Epithelial cell of esophagus (primary cell): ENCODE measurements around the gene TMED10.

Source experiments
- DNase-seq: peaks from one replicate; pipeline ENCODE4 v3.0.0; 2010; ENCODE audit warnings: low read depth
- H3K4me3 ChIP-seq: 2 replicates; pipeline ENCODE4 v1.5.1; 2011; ENCODE audit warnings: mild to moderate bottlenecking, low read length, control low read depth
- CTCF ChIP-seq: IDR thresholded peaks from 2 replicates; pipeline ENCODE4 v1.5.1; 2011; ENCODE audit warnings: low read depth, mild to moderate bottlenecking, low read length, control low read depth, inconsistent platforms; ENCODE audit not compliant: insufficient read depth; ENCODE audit errors: missing control alignments

Gene TMED10

DNA sequence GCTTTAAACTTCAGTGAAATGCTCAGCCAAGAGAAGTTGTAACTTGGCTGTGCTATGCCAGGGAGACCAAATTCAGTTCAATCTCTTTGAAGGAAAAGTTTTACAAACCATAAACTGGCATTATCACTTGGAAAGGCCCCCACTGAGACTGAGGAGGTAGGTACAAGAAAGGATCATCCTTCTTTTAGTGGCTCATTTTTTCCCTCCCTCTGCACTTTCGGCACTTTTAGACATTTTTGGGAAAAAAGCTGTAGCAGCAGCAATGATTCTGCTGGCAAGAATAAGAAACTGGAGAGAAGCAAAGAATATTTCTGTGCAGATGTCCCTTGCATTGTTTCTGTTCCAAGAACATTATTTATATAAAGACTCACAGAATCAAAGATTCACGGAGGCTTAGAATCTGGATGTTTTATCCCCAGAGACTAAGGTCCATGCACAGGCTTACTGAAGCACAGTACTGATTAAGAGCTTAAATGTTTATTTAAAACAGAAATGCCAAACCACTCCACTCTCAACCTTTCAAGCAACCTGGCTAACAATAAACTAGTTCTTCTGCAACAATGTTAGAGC is 94.7 kb downstream of the TMED10 start:
- no peak overlapping the region for H3K4me3 ChIP-seq
- no peak for DNase-seq
- TF ChIP-seq CTCF, result no peak
